Tibial nerve (tissue), 4 donors: ENCODE measurements around the gene SLC36A4. TPM values are rescaled to one million over a fixed set of nuclear protein-coding genes. Genes with fewer than 3 reads are reported as not detected.

Source experiments
- DNase-seq, 2 donors: peaks; one replicate each; pipeline ENCODE4 v3.0.0-alpha.2; 2019; ENCODE audit warnings: low spot score in 2 of 2
- H3K27ac ChIP-seq, 4 donors: fragments of 200-600 bp; sonication (generic) in 3 of 4; one replicate each; pipeline ENCODE4 v1.5.1; 2017 to 2019; ENCODE audit warnings: mild to moderate bottlenecking in 1 of 4
- H3K27me3 ChIP-seq, 2 donors: fragments of 200-600 bp; sonication (generic) in 1 of 2; one replicate each; pipeline versions ENCODE4 v1.5.1 to v1.6.0; 2017 to 2019
- H3K36me3 ChIP-seq, 3 donors: fragments of 200-600 bp; sonication (generic); one replicate each; pipeline ENCODE4 v1.5.1; 2018 to 2019
- H3K4me1 ChIP-seq, 4 donors: fragments of 200-600 bp; sonication (generic) in 3 of 4; one replicate each; pipeline ENCODE4 v1.5.1; 2017 to 2019
- H3K4me3 ChIP-seq, 4 donors: fragments of 200-600 bp; sonication (generic) in 3 of 4; one replicate each; pipeline ENCODE4 v1.5.1; 2017 to 2019; ENCODE audit warnings: mild to moderate bottlenecking in 1 of 4, moderate library complexity in 1 of 4
- H3K9me3 ChIP-seq, 4 donors: fragments of 200-600 bp; sonication (generic) in 3 of 4; one replicate each; pipeline ENCODE4 v1.5.1; 2017 to 2019
- EP300 ChIP-seq, 2 donors: sonication (generic); formaldehyde crosslinking; IDR thresholded peaks; one replicate each; pipeline ENCODE4 v1.6.1; 2017; ENCODE audit warnings: antibody characterized with exemption in 2 of 2, mild to moderate bottlenecking in 1 of 2
- POLR2A ChIP-seq, 2 donors: fragments of 450-650 bp; IDR thresholded peaks; one replicate each; pipeline ENCODE4 v1.6.1; 2017; ENCODE audit warnings: antibody characterized with exemption in 2 of 2, mild to moderate bottlenecking in 2 of 2, moderate library complexity in 2 of 2
- WGBS, 2 donors: methylation state at CpG; one replicate each; pipeline ENCODE4 v1.1.5; 2018; 5-methylcytosine and 5-hydroxymethylcytosine counted together
- total RNA-seq, 4 donors: library from RNA; depleted of rRNA; stranded (reverse); fragments of >200 nt; gene quantifications; one replicate each; pipeline ENCODE4 v1.1.0, GENCODE V29; 2016
- TF ChIP-seq, protein P1 (sequence below), 5 experiments: fragments of 200-600 bp in 3 of 5; fragments of 450-650 bp in 2 of 5; sonication (generic) in 3 of 5; IDR thresholded peaks; one replicate each; pipeline ENCODE4 v1.5.1; 2016 to 2019; ENCODE audit warnings: antibody characterized with exemption in 5 of 5, mild to moderate bottlenecking in 3 of 5, moderate library complexity in 2 of 5

SLC36A4 gene
- total RNA-seq, 4 donors from 2014 or later, result 8.8 to 16.5 (median 12.6) TPM

DNA sequence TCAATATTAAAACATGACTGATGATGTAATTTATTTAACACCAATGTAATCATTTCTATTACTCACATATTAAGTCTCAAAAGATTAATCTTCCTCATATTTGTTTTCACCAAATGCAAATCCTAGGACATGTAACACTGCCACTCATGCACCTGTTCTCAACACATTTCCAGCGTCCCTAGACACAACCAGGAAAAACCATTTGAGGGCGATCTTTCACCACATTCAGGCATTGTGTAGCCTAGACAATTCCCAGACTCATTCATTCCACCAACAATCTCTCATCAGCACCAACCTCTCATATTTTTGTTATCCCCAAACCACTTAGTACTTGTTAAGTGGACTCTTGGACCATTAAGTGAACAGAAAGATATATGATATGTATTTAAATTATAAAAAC is 66.1 kb downstream of the SLC36A4 start:
- TF ChIP-seq, protein P1, sequence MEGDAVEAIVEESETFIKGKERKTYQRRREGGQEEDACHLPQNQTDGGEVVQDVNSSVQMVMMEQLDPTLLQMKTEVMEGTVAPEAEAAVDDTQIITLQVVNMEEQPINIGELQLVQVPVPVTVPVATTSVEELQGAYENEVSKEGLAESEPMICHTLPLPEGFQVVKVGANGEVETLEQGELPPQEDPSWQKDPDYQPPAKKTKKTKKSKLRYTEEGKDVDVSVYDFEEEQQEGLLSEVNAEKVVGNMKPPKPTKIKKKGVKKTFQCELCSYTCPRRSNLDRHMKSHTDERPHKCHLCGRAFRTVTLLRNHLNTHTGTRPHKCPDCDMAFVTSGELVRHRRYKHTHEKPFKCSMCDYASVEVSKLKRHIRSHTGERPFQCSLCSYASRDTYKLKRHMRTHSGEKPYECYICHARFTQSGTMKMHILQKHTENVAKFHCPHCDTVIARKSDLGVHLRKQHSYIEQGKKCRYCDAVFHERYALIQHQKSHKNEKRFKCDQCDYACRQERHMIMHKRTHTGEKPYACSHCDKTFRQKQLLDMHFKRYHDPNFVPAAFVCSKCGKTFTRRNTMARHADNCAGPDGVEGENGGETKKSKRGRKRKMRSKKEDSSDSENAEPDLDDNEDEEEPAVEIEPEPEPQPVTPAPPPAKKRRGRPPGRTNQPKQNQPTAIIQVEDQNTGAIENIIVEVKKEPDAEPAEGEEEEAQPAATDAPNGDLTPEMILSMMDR (IDR thresholded peaks at IDR 0.05), result no peak
- TF ChIP-seq POLR2A (IDR thresholded peaks at IDR 0.05), result no peak
- no peak for TF ChIP-seq EP300 (IDR thresholded peaks at IDR 0.05)
- Histone ChIP-seq H3K27me3 (no peaks in the 10 kb centered on the region), H3K9me3 (no peaks in the 10 kb centered on the region), H3K36me3 (no peaks in the 10 kb centered on the region), H3K27ac (no peak overlapping the region), H3K4me1 (no peaks in the 10 kb centered on the region), H3K4me3 (no peak overlapping the region)
- WGBS, 2 donors, result 34 to 39% methylated on average over 2 of the region's 2 CpGs
- no peak for DNase-seq

DNA sequence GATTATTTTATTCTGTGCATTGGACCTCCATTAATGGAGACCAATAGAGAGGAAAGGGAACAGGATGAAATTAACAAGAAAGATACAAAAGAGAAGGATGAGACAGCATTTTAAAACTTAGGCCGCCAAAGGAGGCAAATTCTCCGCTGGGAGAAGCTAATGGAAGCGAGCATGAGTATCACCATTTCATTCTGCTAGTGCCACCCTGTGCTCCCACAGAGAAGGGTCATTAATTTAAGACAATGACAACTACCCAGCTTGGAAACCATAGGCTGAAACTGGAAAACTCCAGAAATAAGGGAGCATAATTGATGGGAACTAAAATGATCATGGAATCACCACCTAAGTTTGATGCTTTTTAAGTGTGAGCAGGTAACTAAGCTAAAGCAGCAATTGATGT is 69.2 kb downstream of the SLC36A4 start:
- 94% methylated on average over 3 of the region's 3 CpGs for whole genome bisulfite sequencing, 2 donors
- Histone ChIP-seq H3K4me3 (no peak overlapping the region), H3K36me3 (no peaks in the 10 kb centered on the region), H3K27ac (no peak overlapping the region), H3K4me1 (no peaks in the 10 kb centered on the region), H3K27me3 (no peaks in the 10 kb centered on the region), H3K9me3 (no peaks in the 10 kb centered on the region)
- DNase-seq, result no peak
- no peak for TF ChIP-seq EP300 (IDR thresholded peaks at IDR 0.05)
- TF ChIP-seq, protein P1 (IDR thresholded peaks at IDR 0.05), result no peak

DNA sequence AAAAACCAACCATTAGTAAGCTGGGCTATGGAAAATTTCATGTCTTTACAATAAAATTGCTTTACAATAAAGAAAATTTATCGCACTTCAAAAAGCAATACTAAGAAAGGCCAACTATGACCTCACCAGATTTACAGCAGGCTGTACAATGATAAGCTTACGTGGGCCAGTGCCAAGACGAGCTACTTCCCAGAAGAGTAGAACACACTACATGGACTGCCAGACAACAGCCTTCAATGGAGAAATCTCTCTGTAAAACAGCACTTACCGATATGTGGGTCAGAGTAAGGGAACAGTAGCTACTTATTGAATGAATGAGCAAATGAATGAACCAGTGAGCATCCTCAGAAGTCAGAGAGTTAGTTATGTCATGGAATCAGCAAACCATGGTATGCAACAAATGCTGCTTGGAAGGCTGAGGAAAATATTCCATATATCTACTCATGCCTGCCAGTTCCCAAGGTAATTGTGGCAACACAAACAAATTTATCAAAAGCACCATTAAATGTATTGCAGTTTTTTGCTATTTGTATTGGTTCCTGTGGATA is 74.4 kb downstream of the SLC36A4 start:
- H3K27me3 ChIP-seq, result no peaks in the 10 kb centered on the region
- no peak overlapping the region for H3K4me3 ChIP-seq
- H3K36me3 ChIP-seq, result no peaks in the 10 kb centered on the region
- H3K9me3 ChIP-seq, result no peaks in the 10 kb centered on the region
- no peaks in the 10 kb centered on the region for H3K4me1 ChIP-seq
- no peak overlapping the region for H3K27ac ChIP-seq
- no peak for DNase-seq
- WGBS, 2 donors, result 51 to 58% methylated on average over 4 of the region's 4 CpGs
- no peak for TF ChIP-seq EP300 (IDR thresholded peaks at IDR 0.05)
- TF ChIP-seq POLR2A (IDR thresholded peaks at IDR 0.05), result no peak
- TF ChIP-seq, protein P1 (IDR thresholded peaks at IDR 0.05), result no peak

DNA sequence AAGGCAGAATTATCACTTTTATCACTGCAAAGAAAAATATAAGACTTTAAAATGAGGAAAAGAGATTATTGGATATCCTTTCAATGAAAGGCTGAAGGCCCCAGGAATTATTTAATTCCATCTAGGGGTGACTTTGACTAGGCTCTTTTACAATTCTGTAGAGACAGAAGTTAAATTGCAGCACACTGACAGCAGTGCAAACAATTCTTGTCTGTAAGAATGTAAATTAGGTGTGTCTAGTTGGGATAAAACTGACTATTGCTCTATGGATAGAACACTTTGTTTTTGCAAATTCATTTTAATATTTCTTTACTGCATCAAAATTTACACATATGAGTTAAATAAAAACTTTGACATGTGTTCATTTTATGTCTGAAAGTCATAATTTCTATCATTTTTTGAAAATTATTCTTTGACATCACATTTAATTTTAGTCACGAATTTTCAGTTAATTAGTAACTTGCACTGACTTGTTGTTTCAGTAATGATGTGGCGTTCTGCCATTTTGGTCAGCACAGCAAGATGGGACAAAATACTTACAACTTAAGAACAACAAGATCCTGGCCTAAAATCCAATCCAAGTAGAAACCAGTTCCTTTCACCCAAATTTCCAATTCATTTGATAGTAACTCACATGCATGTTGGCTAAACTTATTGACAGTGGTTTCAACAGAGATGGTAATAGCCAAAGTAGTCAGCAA is 75.1 kb downstream of the SLC36A4 start:
- H3K4me3 ChIP-seq, result no peak overlapping the region

DNA sequence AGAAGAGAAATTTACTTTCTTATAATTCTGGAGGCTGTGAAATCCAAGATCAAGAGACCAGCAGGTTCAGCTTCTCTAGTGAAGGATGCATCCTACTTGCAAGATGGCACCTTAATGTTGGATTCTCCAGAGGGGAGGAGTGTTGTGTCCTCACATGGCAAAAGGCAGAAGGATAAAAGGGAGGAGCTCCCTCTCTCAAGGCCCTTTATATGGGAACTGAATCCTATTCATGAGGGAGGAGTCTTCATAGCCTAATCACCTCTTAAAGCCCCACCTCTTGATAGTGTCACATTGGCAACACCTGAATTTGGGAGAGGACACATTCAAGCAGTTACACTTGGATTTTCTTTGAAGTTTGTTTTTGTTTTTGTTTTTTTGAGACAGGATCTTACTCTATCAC is 79.5 kb downstream of the SLC36A4 start:
- DNase-seq, result no peak
- TF ChIP-seq EP300 (IDR thresholded peaks at IDR 0.05) (no peak), POLR2A (IDR thresholded peaks at IDR 0.05) (no peak)
- TF ChIP-seq, protein P1 (IDR thresholded peaks at IDR 0.05), result no peak
- Histone ChIP-seq H3K4me1 (no peaks in the 10 kb centered on the region), H3K4me3 (no peak overlapping the region), H3K27me3 (no peaks in the 10 kb centered on the region), H3K36me3 (no peaks in the 10 kb centered on the region), H3K9me3 (no peaks in the 10 kb centered on the region), H3K27ac (no peak overlapping the region)

More for the DNA sequence above, 75.1 kb downstream of the SLC36A4 start:
- no peak overlapping the region for H3K27ac ChIP-seq
- no peak for DNase-seq
- 87 to 88% methylated on average over 2 of the region's 2 CpGs for WGBS, 2 donors
- H3K9me3 ChIP-seq, result no peaks in the 10 kb centered on the region
- H3K27me3 ChIP-seq, result no peaks in the 10 kb centered on the region
- no peaks in the 10 kb centered on the region for H3K36me3 ChIP-seq
- no peaks in the 10 kb centered on the region for H3K4me1 ChIP-seq
- TF ChIP-seq POLR2A (IDR thresholded peaks at IDR 0.05), result no peak
- TF ChIP-seq EP300 (IDR thresholded peaks at IDR 0.05), result no peak
- TF ChIP-seq, protein P1 (IDR thresholded peaks at IDR 0.05), result no peak
